ENCODE data around the gene KRTAP11-1. TPM values are rescaled to one million over a fixed set of nuclear protein-coding genes. Genes with fewer than 3 reads are reported as not detected.

The KRTAP11-1 gene, protein sequence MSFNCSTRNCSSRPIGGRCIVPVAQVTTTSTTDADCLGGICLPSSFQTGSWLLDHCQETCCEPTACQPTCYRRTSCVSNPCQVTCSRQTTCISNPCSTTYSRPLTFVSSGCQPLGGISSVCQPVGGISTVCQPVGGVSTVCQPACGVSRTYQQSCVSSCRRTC
- not detected in 5 replicates for total RNA-seq (2022; extraction: Qiagen RNA extraction)

DNA sequence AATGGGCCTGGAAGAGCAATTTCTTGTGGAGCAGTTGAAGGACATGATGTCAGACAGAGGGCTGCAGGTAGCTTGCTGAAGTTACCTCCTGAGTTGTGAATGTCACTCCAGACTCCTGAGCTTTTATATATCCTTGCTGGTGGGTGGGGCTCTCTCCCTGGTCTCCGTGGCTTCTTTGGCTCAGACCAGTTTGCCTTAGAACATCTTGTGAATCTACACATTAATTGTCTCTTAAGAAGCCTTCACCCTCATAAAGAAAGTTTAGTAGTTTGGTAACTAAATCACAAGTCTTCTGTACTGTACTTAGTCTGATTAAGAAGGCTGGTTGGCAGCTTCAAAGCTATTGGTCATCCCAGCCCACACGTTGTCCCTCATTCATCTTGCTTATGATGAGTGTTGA is at the start of gene KRTAP11-1:
Gene KRTAP11-1 (minus strand): TSS at position 101 of the 400 bp plus-strand sequence. CDS start 56 bp downstream, at position 45.

Other genes with a start within 250 kb of the KRTAP11-1 start
- not detected in 5 replicates for gene KRTAP20-2, start 246.4 kb downstream of the KRTAP11-1 start, total RNA-seq (2022; extraction: Qiagen RNA extraction)
- not detected in 5 replicates for gene KRTAP20-3, start 238.7 kb downstream of the KRTAP11-1 start, total RNA-seq (2022; extraction: Qiagen RNA extraction)
- gene KRTAP21-3, start 162.8 kb downstream of the KRTAP11-1 start, total RNA-seq (2022; extraction: Qiagen RNA extraction) = not detected in 5 replicates
- not detected in 5 replicates for gene KRTAP21-2, start 134.3 kb downstream of the KRTAP11-1 start, total RNA-seq (2022; extraction: Qiagen RNA extraction)
- not detected in 5 replicates for gene KRTAP21-1, start 126.2 kb downstream of the KRTAP11-1 start, total RNA-seq (2022; extraction: Qiagen RNA extraction)
- gene KRTAP8-1, start 68.3 kb downstream of the KRTAP11-1 start, total RNA-seq (2022; extraction: Qiagen RNA extraction) = not detected in 5 replicates
- not detected in 5 replicates for gene KRTAP7-1, start 51.8 kb downstream of the KRTAP11-1 start, total RNA-seq (2022; extraction: Qiagen RNA extraction)
- gene KRTAP19-8, start 156.9 kb upstream of the KRTAP11-1 start, total RNA-seq (2022; extraction: Qiagen RNA extraction) = not detected in 5 replicates